HG03196 (cell line): Measurements from ENCODE around the gene NBEA.

ENCODE experiments used
- ATAC-seq: cut with Tn5 transposase; IDR thresholded peaks from one replicate; pipeline ENCODE4 v1.9.1; 2021; ENCODE audit not compliant: unreplicated experiment

NBEA gene

GRCh38 chr13:35554972-35555623 lies 613.0 kb downstream of the NBEA start:
- no peak for ATAC-seq

- no peak for ATAC-seq
These were observed 615.4 kb downstream of the NBEA start for GRCh38 chr13:35557475-35557874.

GRCh38 chr13:35561540-35561939 lies 619.5 kb downstream of the NBEA start:
- no peak for ATAC-seq

GRCh38 chr13:35565273-35565672 lies 623.2 kb downstream of the NBEA start:
- no peak for ATAC-seq

- ATAC-seq: no peak
These were observed 624.3 kb downstream of the NBEA start for GRCh38 chr13:35566340-35566739.

GRCh38 chr13:35567406-35567980 lies 625.4 kb downstream of the NBEA start:
- ATAC-seq: no peak

- ATAC-seq: no peak
These were observed 631.6 kb downstream of the NBEA start for GRCh38 chr13:35573639-35574038.

GRCh38 chr13:35592457-35592856 lies 650.4 kb downstream of the NBEA start:
- ATAC-seq: no peak

- no peak for ATAC-seq
These were observed 651.6 kb downstream of the NBEA start for GRCh38 chr13:35593651-35594050.

- ATAC-seq: no peak
These were observed 652.0 kb downstream of the NBEA start for GRCh38 chr13:35594096-35594495.

- ATAC-seq: no peak
These were observed 653.1 kb downstream of the NBEA start for GRCh38 chr13:35595181-35595580.

GRCh38 chr13:35596321-35597030 lies 654.4 kb downstream of the NBEA start:
- ATAC-seq: no peak

- no peak for ATAC-seq
These were observed 655.4 kb downstream of the NBEA start for GRCh38 chr13:35597451-35597850.

- no peak for ATAC-seq
These were observed 656.2 kb downstream of the NBEA start for GRCh38 chr13:35598233-35598632.

- ATAC-seq: no peak
These were observed 656.8 kb downstream of the NBEA start for GRCh38 chr13:35598790-35599369.

- no peak for ATAC-seq
These were observed 657.3 kb downstream of the NBEA start for GRCh38 chr13:35599384-35599783.

- ATAC-seq: no peak
These were observed 658.1 kb downstream of the NBEA start for GRCh38 chr13:35600137-35600536.

GRCh38 chr13:35603593-35604285 lies 661.7 kb downstream of the NBEA start:
- ATAC-seq: no peak

- ATAC-seq: no peak
These were observed 672.6 kb downstream of the NBEA start for GRCh38 chr13:35614666-35615065.

- no peak for ATAC-seq
These were observed 675.4 kb downstream of the NBEA start for GRCh38 chr13:35617420-35617819.

- no peak for ATAC-seq
These were observed 676.6 kb downstream of the NBEA start for GRCh38 chr13:35618565-35619083.
